OCI-LY7 (cell line): ENCODE data around the gene EYA3. TPM values are rescaled to one million over a fixed set of nuclear protein-coding genes. Genes with fewer than 3 reads are reported as not detected.
A peak's percentile ranks its signal among the peaks of the same experiment; 100 is the strongest.

ENCODE experiments used
- BruUV-seq: library from RNA; stranded (reverse); fragments of 400-500 nt; replicated peaks from 2 replicates; lab custom pipeline; 2021; lab: Mats Ljungman, UMichigan
- CTCF ChIA-PET: fragments of 300-600 bp; sonication (Branson Sonifier 250); formaldehyde crosslinking; loops from one replicate; lab custom pipeline; 2022; ENCODE audit warnings: antibody characterized with exemption; ENCODE audit not compliant: unreplicated experiment; lab: Charles Lee
- POLR2A ChIA-PET: fragments of 300-600 bp; sonication (Branson Sonifier 250); formaldehyde crosslinking; loops from one replicate; lab custom pipeline; 2022; ENCODE audit warnings: antibody characterized with exemption; lab: Charles Lee
- DNase-seq: peaks from one replicate; pipeline ENCODE4 v3.0.0-alpha.2; 2015; ENCODE audit warnings: low spot score
- H2AFZ ChIP-seq: fragments of 200-600 bp; sonication (generic), shearing (Covaris generic); 2 replicates; pipeline ENCODE4 v1.6.1; 2014; ENCODE audit warnings: mild to moderate bottlenecking, antibody characterized with exemption, low read length, moderate library complexity
- H3K27ac ChIP-seq: fragments of 200-600 bp; sonication (generic); 2 replicates; pipeline ENCODE4 v1.5.1; 2014; ENCODE audit warnings: mixed run types, low read depth, mild to moderate bottlenecking, moderate library complexity, low read length, inconsistent platforms; ENCODE audit not compliant: poor library complexity, severe bottlenecking
- H3K36me3 ChIP-seq: fragments of 200-600 bp; sonication (generic); 2 replicates; pipeline ENCODE4 v1.6.1; 2014; ENCODE audit warnings: mild to moderate bottlenecking, antibody characterized with exemption, low read length, moderate library complexity, mixed read lengths; ENCODE audit not compliant: insufficient read depth
- H3K4me1 ChIP-seq: fragments of 200-600 bp; sonication (generic); 2 replicates; pipeline ENCODE4 v1.5.1; 2014; ENCODE audit warnings: mild to moderate bottlenecking, low read length; ENCODE audit not compliant: insufficient read depth, poor library complexity, severe bottlenecking
- H3K4me2 ChIP-seq: fragments of 200-600 bp; sonication (generic); 2 replicates; pipeline ENCODE4 v1.6.1; 2014; ENCODE audit warnings: mild to moderate bottlenecking, low read length
- H3K4me3 ChIP-seq: fragments of 200-600 bp; sonication (generic); 2 replicates; pipeline ENCODE4 v1.5.1; 2014; ENCODE audit warnings: mild to moderate bottlenecking, low read depth, low read length; ENCODE audit not compliant: poor library complexity, severe bottlenecking
- H3K79me2 ChIP-seq: fragments of 200-600 bp; sonication (generic); 2 replicates; pipeline ENCODE4 v1.6.1; 2016; ENCODE audit warnings: low read depth, mild to moderate bottlenecking, low read length, moderate library complexity, mixed read lengths; ENCODE audit not compliant: insufficient read depth
- H3K9me2 ChIP-seq: fragments of 200-600 bp; sonication (generic); 2 replicates; pipeline ENCODE4 v1.6.1; 2016; ENCODE audit warnings: mild to moderate bottlenecking, low read length, mixed read lengths; ENCODE audit not compliant: insufficient read depth
- H3K9me3 ChIP-seq: fragments of 200-600 bp; sonication (generic); 2 replicates; pipeline ENCODE4 v1.6.1; 2014; ENCODE audit warnings: mild to moderate bottlenecking, mixed run types, low read length, mixed read lengths
- H4K20me1 ChIP-seq: fragments of 200-600 bp; sonication (generic); 2 replicates; pipeline ENCODE4 v1.6.1; 2014; ENCODE audit warnings: mild to moderate bottlenecking, antibody characterized with exemption, low read length, moderate library complexity, mixed read lengths; ENCODE audit not compliant: insufficient read depth
- CTCF ChIP-seq: fragments of 200-600 bp; sonication (generic); conservative IDR thresholded peaks from 2 replicates; pipeline ENCODE4 v1.5.1; 2014; ENCODE audit warnings: mild to moderate bottlenecking, antibody characterized with exemption, low read length, moderate library complexity, mixed read lengths
- EZH2phosphoT487 ChIP-seq: fragments of 200-600 bp; sonication (generic); IDR thresholded peaks from 2 replicates; pipeline ENCODE4 v1.6.1; 2018; ENCODE audit warnings: low read depth, borderline replicate concordance, mild to moderate bottlenecking, mixed run types, antibody characterized with exemption, low read length, moderate library complexity, mixed read lengths
- intact Hi-C: fragments of 100-400 bp; cut with micrococcal nuclease; formaldehyde crosslinking; loops from one replicate; pipeline ENCODE4 v1.10.0; 2022; ENCODE audit not compliant: unreplicated experiment
- total RNA-seq, 2 experiments: library from RNA; depleted of rRNA in 1 of 2; stranded (reverse); fragments of >200 nt in 1 of 2; shearing (Covaris generic) in 1 of 2; gene quantifications; 2 replicates each; pipeline ENCODE4 v1.2.3, GENCODE V29; 2014 to 2022

The EYA3 gene
- total RNA-seq, 2 experiments from 2014 or later = 29.0 to 114 TPM

GRCh38 chr1:28111157-28111556 lies 22.7 kb upstream of the EYA3 start:
- POLR2A ChIA-PET = interaction anchor here (1.0 to 2.9 kb wide), 5 partner anchors 19 to 72 kb away, joined by 3 to 8 read pairs (median 4); no protein-coding TSS in a partner anchor

GRCh38 chr1:28110555-28110954 lies 22.1 kb upstream of the EYA3 start:
- ChIA-PET CTCF (interaction anchor here (0.6 kb wide), 1 partner anchor 19 kb away, joined by 3 read pairs; no protein-coding TSS in a partner anchor), POLR2A (interaction anchor here (0.5 to 2.9 kb wide), 4 partner anchors 18 to 43 kb away, joined by 3 to 8 read pairs (median 4); no protein-coding TSS in a partner anchor)
- Histone ChIP-seq H3K79me2 (no peaks in the 10 kb centered on the region), H3K36me3 (no peaks in the 10 kb centered on the region), H3K4me2 (no peak overlapping the region), H3K9me3 (no peaks in the 10 kb centered on the region), H3K9me2 (no peaks in the 10 kb centered on the region), H3K4me3 (no peak overlapping the region), H4K20me1 (no peaks in the 10 kb centered on the region), H3K27ac (no peak overlapping the region), H3K4me1 (peaks cover 17% of the 10 kb centered on the region), H2AFZ (no peak overlapping the region; the same call in 1 of the 2 replicates)
- no peak for DNase-seq
- intact Hi-C loops = no loop called here
- TF ChIP-seq EZH2phosphoT487 (no peak), CTCF (no peak)
- no TSS peak for BruUV-seq

More at GRCh38 chr1:28111157-28111556, 22.7 kb upstream of the EYA3 start:
- no peaks in the 10 kb centered on the region for H4K20me1 ChIP-seq
- intact Hi-C loops = no loop called here
- peaks cover 17% of the 10 kb centered on the region for H3K4me1 ChIP-seq
- no peaks in the 10 kb centered on the region for H3K9me3 ChIP-seq
- H3K4me3 ChIP-seq = no peak overlapping the region
- H2AFZ ChIP-seq = peak overlapping the region; percentile 74
- H3K27ac ChIP-seq = no peak overlapping the region
- DNase-seq = no peak
- no peaks in the 10 kb centered on the region for H3K79me2 ChIP-seq
- TF ChIP-seq CTCF (no peak), EZH2phosphoT487 (no peak)
- CTCF ChIA-PET = interaction anchor here (0.6 kb wide), 1 partner anchor 25 kb away, joined by 3 read pairs; no protein-coding TSS in a partner anchor
- H3K4me2 ChIP-seq = no peak overlapping the region
- no peaks in the 10 kb centered on the region for H3K36me3 ChIP-seq
- H3K9me2 ChIP-seq = no peaks in the 10 kb centered on the region
- no TSS peak for BruUV-seq

GRCh38 chr1:28109639-28110038 lies 21.2 kb upstream of the EYA3 start:
- H3K27ac ChIP-seq = no peak overlapping the region
- no peaks in the 10 kb centered on the region for H4K20me1 ChIP-seq
- no peak overlapping the region for H2AFZ ChIP-seq
- ChIA-PET CTCF (interaction anchor here (0.6 kb wide), 1 partner anchor 18 kb away, joined by 3 read pairs; no protein-coding TSS in a partner anchor), POLR2A (interaction anchor here (1.2 to 2.9 kb wide), 4 partner anchors 10 to 38 kb away, joined by 4 to 8 read pairs (median 6); no protein-coding TSS in a partner anchor)
- H3K36me3 ChIP-seq = no peaks in the 10 kb centered on the region
- H3K4me3 ChIP-seq = no peak overlapping the region
- no peaks in the 10 kb centered on the region for H3K79me2 ChIP-seq
- H3K4me1 ChIP-seq = peaks cover 9% of the 10 kb centered on the region
- no peaks in the 10 kb centered on the region for H3K9me3 ChIP-seq
- no peaks in the 10 kb centered on the region for H3K9me2 ChIP-seq
- intact Hi-C loops = no loop called here
- no peak overlapping the region for H3K4me2 ChIP-seq
- no peak for DNase-seq
- no TSS peak for BruUV-seq
- TF ChIP-seq CTCF (no peak), EZH2phosphoT487 (no peak)
